Panc1 (cell line): ENCODE measurements around the gene MCM6. TPM values are rescaled to one million over a fixed set of nuclear protein-coding genes. Genes with fewer than 3 reads are reported as not detected.

Experiments used
- ATAC-seq: fragments of 200-7000 bp; cut with Tn5 transposase; 2 replicates; pipeline ENCODE4 v1.9.1; 2020; ENCODE audit warnings: mild to moderate bottlenecking, moderate library complexity
- BruUV-seq: library from RNA; stranded (reverse); fragments of 400-500 nt; replicated peaks from 2 replicates; lab custom pipeline; 2021; lab: Mats Ljungman, UMichigan
- CTCF ChIA-PET: fragments of 300-600 bp; sonication (Branson Sonifier 250); formaldehyde crosslinking; loops from one replicate; lab custom pipeline; 2022; ENCODE audit warnings: antibody characterized with exemption; lab: Charles Lee
- POLR2A ChIA-PET: fragments of 300-600 bp; sonication (Branson Sonifier 250); formaldehyde crosslinking; loops from one replicate; lab custom pipeline; 2022; ENCODE audit warnings: antibody characterized with exemption; lab: Charles Lee
- DNase-seq: peaks from one replicate; pipeline ENCODE4 v3.0.0-alpha.2; 2010; ENCODE audit warnings: low read depth, low spot score
- H3K27ac ChIP-seq: 2 replicates; pipeline ENCODE4 v1.5.1; 2011; ENCODE audit warnings: mild to moderate bottlenecking, low read length, inconsistent platforms
- H3K27me3 ChIP-seq: fragments of 200-500 bp; sonication (Bioruptor generic); 2 replicates; pipeline ENCODE4 v1.6.0; 2014; ENCODE audit warnings: low read length, inconsistent platforms; ENCODE audit not compliant: control insufficient read depth, insufficient read depth
- H3K36me3 ChIP-seq: fragments of 200-500 bp; sonication (Bioruptor generic); 2 replicates; pipeline ENCODE4 v1.5.1; 2014; ENCODE audit warnings: inconsistent platforms, mild to moderate bottlenecking, low read length, moderate library complexity; ENCODE audit not compliant: control insufficient read depth, insufficient read depth
- H3K4me1 ChIP-seq: 2 replicates; pipeline ENCODE4 v1.5.1; 2011; ENCODE audit warnings: inconsistent platforms, mild to moderate bottlenecking, low read length, moderate library complexity; ENCODE audit not compliant: control insufficient read depth, insufficient read depth
- H3K4me3 ChIP-seq, 2 experiments: 2 replicates each; pipeline ENCODE4 v1.5.1; 2011 to 2012; ENCODE audit warnings: low read depth in 2 of 2, low read length in 2 of 2, mild to moderate bottlenecking in 2 of 2, inconsistent platforms in 1 of 2, moderate library complexity in 1 of 2
- H3K9me3 ChIP-seq: fragments of 200-500 bp; sonication (Bioruptor generic); 2 replicates; pipeline ENCODE4 v1.5.1; 2014; ENCODE audit warnings: low read depth, mild to moderate bottlenecking, inconsistent platforms, low read length, moderate library complexity; ENCODE audit not compliant: control insufficient read depth, insufficient read depth
- POLR2AphosphoS5 ChIP-seq: IDR thresholded peaks from 2 replicates; pipeline ENCODE4 v1.6.1; 2012; ENCODE audit warnings: mild to moderate bottlenecking, low read depth, low read length, moderate library complexity
- SIN3A ChIP-seq: IDR thresholded peaks from 2 replicates; pipeline ENCODE4 v1.6.1; 2012; ENCODE audit warnings: low read depth, mild to moderate bottlenecking, low read length, moderate library complexity, borderline replicate concordance; ENCODE audit not compliant: insufficient read depth
- TCF7L2 ChIP-seq: IDR thresholded peaks from 2 replicates; pipeline ENCODE4 v1.6.1; 2011; ENCODE audit warnings: mild to moderate bottlenecking, low read depth, low read length, inconsistent platforms
- in situ Hi-C: cut with HindIII; loops from 2 replicates; pipeline ENCODE4 v1.10.0; 2016; ENCODE audit warnings: low sequenced_read_pairs, low pct_unique_long_range_greater_than_20kb
- intact Hi-C: fragments of 100-400 bp; cut with micrococcal nuclease; formaldehyde crosslinking; loops from one replicate; pipeline ENCODE4 v1.10.0; 2022; ENCODE audit not compliant: unreplicated experiment
- total RNA-seq: library from RNA; stranded (reverse); gene quantifications from one replicate; pipeline ENCODE4 v1.2.1, GENCODE V29; 2021; ENCODE audit not compliant: unreplicated experiment
- TF ChIP-seq, protein P1 (sequence below): fragments of 450-650 bp; IDR thresholded peaks from 2 replicates; pipeline ENCODE4 v1.5.1; 2017; ENCODE audit warnings: mild to moderate bottlenecking
- TF ChIP-seq, protein P2 (sequence below), 2 experiments: IDR thresholded peaks; 2 replicates each; pipeline ENCODE4 v1.6.1; 2011 to 2012; ENCODE audit warnings: low read depth in 2 of 2, control low read depth in 1 of 2, low read length in 1 of 2, mild to moderate bottlenecking in 1 of 2, moderate library complexity in 1 of 2; ENCODE audit not compliant: insufficient read depth in 1 of 2

Gene MCM6
- total RNA-seq, 1 experiment from 2014 or later: 54.3 TPM

DNA sequence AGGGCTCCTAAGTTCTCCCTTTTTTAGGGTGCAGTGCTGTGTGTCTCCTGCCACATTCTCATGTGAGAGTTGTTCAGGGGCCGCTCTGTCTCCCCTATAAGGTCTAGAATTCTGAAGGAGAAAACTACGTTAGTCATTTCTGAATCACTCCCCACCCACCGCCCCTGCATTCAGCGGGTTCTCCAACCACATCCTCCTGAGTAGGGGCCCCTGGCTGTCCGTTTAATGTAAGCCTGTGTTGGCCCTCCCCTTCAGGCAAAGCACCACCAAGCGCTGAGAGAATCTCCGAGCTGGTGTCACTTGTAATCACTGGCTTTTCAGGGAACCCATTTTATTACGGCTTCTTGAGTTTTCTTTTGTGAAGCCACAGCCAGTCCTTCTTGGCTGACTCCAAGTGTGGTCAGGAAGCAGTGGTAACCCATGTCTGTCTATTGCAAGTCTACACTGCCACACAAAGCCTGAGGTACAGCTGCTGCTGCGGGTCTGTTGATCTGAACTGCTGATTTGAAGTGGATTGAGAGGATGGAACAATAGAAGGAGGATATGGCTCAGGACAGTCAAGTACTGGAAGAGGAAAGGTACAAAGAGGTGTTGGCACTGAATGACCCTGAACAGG lies 56.1 kb downstream of the MCM6 start:
- BruUV-seq: no TSS peak
- Histone ChIP-seq H3K9me3 (no peaks in the 10 kb centered on the region), H3K4me1 (no peaks in the 10 kb centered on the region), H3K36me3 (no peaks in the 10 kb centered on the region), H3K27me3 (no peaks in the 10 kb centered on the region), H3K27ac (no peak overlapping the region), H3K4me3 (no peak overlapping the region)
- in situ Hi-C loops (no loop called here), intact Hi-C loops (no loop called here)
- no peak for DNase-seq
- TF ChIP-seq TCF7L2 (no peak), SIN3A (no peak)
- ChIA-PET POLR2A (no interaction called here), CTCF (no interaction called here)
- ATAC-seq: no peak

DNA sequence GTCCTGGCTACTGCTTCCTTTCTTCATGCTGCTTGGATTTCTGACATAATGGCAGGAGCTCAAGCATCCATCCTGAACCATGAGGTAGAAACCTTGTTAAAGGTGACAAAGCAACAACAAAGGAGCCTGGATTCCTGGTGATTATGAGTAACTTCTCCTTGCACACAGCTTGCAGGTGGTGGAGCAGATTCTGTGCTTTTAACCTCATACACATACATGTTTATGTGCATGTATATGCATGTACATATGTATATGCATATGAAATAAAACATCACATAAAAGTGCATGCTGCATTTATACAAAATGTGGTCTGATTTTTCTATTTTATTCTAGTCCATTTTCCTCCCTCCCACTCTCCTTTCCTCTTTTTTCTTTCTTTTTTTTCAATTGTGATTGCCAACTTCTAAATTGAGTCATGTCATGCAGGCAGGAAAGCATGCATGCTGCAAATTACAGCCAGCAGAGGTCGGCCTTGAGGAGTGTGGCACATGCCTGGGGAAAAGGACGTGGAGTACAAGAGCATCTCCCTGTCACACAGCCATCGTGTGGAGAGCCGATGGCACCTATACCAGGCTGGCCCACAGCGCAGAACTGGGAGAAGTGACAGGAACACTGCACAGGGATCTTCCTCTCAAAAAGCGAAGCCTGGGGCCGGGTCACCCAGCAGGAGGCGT lies 57.2 kb downstream of the MCM6 start:
- in situ Hi-C loops: no loop called here
- H3K4me1 ChIP-seq: no peaks in the 10 kb centered on the region
- intact Hi-C loops: loop anchor here (10.0 kb wide), 1 partner anchor 556 kb away; no protein-coding TSS in a partner anchor
- DNase-seq (no peak), ATAC-seq (peak; percentile 81)
- ChIA-PET POLR2A (interaction anchor here (0.5 kb wide), 1 partner anchor 78 kb away, joined by 12 read pairs; no protein-coding TSS in a partner anchor), CTCF (no interaction called here)
- no peak overlapping the region for H3K27ac ChIP-seq
- no peaks in the 10 kb centered on the region for H3K9me3 ChIP-seq
- H3K4me3 ChIP-seq: no peak overlapping the region
- H3K27me3 ChIP-seq: 0 out of 2 replicates have a peak, but pooled peaks cover 2% of the 10 kb centered on the region
- TF ChIP-seq, protein P1, sequence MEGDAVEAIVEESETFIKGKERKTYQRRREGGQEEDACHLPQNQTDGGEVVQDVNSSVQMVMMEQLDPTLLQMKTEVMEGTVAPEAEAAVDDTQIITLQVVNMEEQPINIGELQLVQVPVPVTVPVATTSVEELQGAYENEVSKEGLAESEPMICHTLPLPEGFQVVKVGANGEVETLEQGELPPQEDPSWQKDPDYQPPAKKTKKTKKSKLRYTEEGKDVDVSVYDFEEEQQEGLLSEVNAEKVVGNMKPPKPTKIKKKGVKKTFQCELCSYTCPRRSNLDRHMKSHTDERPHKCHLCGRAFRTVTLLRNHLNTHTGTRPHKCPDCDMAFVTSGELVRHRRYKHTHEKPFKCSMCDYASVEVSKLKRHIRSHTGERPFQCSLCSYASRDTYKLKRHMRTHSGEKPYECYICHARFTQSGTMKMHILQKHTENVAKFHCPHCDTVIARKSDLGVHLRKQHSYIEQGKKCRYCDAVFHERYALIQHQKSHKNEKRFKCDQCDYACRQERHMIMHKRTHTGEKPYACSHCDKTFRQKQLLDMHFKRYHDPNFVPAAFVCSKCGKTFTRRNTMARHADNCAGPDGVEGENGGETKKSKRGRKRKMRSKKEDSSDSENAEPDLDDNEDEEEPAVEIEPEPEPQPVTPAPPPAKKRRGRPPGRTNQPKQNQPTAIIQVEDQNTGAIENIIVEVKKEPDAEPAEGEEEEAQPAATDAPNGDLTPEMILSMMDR: peak; percentile 77
- TF ChIP-seq, protein P2, sequence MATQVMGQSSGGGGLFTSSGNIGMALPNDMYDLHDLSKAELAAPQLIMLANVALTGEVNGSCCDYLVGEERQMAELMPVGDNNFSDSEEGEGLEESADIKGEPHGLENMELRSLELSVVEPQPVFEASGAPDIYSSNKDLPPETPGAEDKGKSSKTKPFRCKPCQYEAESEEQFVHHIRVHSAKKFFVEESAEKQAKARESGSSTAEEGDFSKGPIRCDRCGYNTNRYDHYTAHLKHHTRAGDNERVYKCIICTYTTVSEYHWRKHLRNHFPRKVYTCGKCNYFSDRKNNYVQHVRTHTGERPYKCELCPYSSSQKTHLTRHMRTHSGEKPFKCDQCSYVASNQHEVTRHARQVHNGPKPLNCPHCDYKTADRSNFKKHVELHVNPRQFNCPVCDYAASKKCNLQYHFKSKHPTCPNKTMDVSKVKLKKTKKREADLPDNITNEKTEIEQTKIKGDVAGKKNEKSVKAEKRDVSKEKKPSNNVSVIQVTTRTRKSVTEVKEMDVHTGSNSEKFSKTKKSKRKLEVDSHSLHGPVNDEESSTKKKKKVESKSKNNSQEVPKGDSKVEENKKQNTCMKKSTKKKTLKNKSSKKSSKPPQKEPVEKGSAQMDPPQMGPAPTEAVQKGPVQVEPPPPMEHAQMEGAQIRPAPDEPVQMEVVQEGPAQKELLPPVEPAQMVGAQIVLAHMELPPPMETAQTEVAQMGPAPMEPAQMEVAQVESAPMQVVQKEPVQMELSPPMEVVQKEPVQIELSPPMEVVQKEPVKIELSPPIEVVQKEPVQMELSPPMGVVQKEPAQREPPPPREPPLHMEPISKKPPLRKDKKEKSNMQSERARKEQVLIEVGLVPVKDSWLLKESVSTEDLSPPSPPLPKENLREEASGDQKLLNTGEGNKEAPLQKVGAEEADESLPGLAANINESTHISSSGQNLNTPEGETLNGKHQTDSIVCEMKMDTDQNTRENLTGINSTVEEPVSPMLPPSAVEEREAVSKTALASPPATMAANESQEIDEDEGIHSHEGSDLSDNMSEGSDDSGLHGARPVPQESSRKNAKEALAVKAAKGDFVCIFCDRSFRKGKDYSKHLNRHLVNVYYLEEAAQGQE (IDR thresholded peaks at IDR 0.05; ENCODE audit: insufficient read depth in 1 of 2, low read depth in 2 of 2, low read length in 1 of 2): no peak
- H3K36me3 ChIP-seq: no peaks in the 10 kb centered on the region
- no TSS peak for BruUV-seq

DNA sequence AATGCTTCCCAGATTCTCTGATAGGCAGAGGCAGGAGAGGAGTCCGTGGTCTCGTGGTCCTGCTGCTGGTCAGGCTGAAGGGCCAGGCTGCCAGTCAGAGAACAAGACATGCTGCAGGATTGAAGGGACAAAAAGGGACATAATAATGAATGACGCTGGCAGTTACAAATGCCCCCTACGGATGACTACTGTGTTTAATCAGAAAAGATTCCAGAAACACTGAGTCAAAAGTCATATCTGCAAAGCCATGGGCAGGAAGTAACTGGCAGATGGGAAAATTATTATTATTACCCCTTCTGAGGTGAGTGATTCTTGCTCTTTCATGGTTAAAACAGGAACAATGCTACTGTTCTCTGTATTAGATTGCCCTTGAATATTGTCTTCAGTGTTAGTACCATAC lies 58.3 kb downstream of the MCM6 start:
- H3K27ac ChIP-seq: no peak overlapping the region
- ChIA-PET POLR2A (no interaction called here), CTCF (no interaction called here)
- in situ Hi-C loops: no loop called here
- TF ChIP-seq, protein P2 (IDR thresholded peaks at IDR 0.05; ENCODE audit: insufficient read depth in 1 of 2, low read depth in 2 of 2, low read length in 1 of 2): no peak
- TF ChIP-seq SIN3A: no peak
- no peak for TF ChIP-seq POLR2AphosphoS5
- TF ChIP-seq, protein P1: no peak
- TF ChIP-seq TCF7L2: no peak
- intact Hi-C loops: loop anchor here (10.0 kb wide), 1 partner anchor 557 kb away; no protein-coding TSS in a partner anchor
- H3K36me3 ChIP-seq: no peaks in the 10 kb centered on the region
- no TSS peak for BruUV-seq
- H3K9me3 ChIP-seq: no peaks in the 10 kb centered on the region
- ATAC-seq (peak; percentile 17; the same call in 1 of the 2 replicates), DNase-seq (no peak)
- no peaks in the 10 kb centered on the region for H3K4me1 ChIP-seq
- H3K4me3 ChIP-seq: no peak overlapping the region
- peaks cover 4% of the 10 kb centered on the region; the same call in 1 of the 2 replicates for H3K27me3 ChIP-seq
